Measurements from ENCODE around the gene ETS2.

The ETS2 gene

GRCh38 chr21:38861989-38862683 is 56.4 kb downstream of the ETS2 start:
- peak; percentile 18 for DNase-seq (ENCODE audit: low read depth)

GRCh38 chr21:38863291-38863690 is 57.6 kb downstream of the ETS2 start:
- peak; percentile 32 for DNase-seq (ENCODE audit: low read depth)

- DNase-seq (ENCODE audit: low read depth), result no peak
These were observed 58.2 kb downstream of the ETS2 start for GRCh38 chr21:38863843-38864363.

- no peak for DNase-seq (ENCODE audit: low read depth)
These were observed 59.2 kb downstream of the ETS2 start for GRCh38 chr21:38864964-38865363.

GRCh38 chr21:38869196-38869595 is 63.5 kb downstream of the ETS2 start:
- DNase-seq (ENCODE audit: low read depth), result no peak

- DNase-seq (ENCODE audit: low read depth), result peak; percentile 24
These were observed 64.2 kb downstream of the ETS2 start for GRCh38 chr21:38869946-38870345.
